HEK293 (cell line): ENCODE measurements around the gene HMCN2.

ENCODE experiments used
- CTCF ChIA-PET: fragments of 350-600 bp; formaldehyde crosslinking; extraction: SDS; loops from one replicate; lab custom pipeline; 2021; ENCODE audit warnings: antibody characterized with exemption; lab: Yijun Ruan, JAX
- POLR2A ChIA-PET: fragments of 300-600 bp; formaldehyde crosslinking; extraction: SDS; loops from one replicate; lab custom pipeline; 2020; ENCODE audit warnings: antibody characterized with exemption, inconsistent platforms; lab: Yijun Ruan, JAX
- H3K27ac ChIP-seq: fragments of 200-500 bp; sonication (Bioruptor generic); 2 replicates; pipeline ENCODE4 v1.5.1; 2014; ENCODE audit warnings: low read depth, low read length, control low read depth, inconsistent platforms; ENCODE audit errors: extremely low read depth
- H3K36me3 ChIP-seq, 2 experiments: fragments of 200-500 bp in 1 of 2; sonication (Bioruptor generic) in 1 of 2; 1 replicate in 1 of 2; 2 replicates in 1 of 2; pipeline ENCODE4 v1.5.1; 2014 to 2017; ENCODE audit warnings: inconsistent platforms in 2 of 2, low read length in 2 of 2; ENCODE audit not compliant: control insufficient read depth in 2 of 2, insufficient read depth in 1 of 2
- H3K4me1 ChIP-seq: fragments of 200-500 bp; sonication (Bioruptor generic); 2 replicates; pipeline ENCODE4 v1.5.1; 2014; ENCODE audit warnings: mild to moderate bottlenecking, low read length, inconsistent platforms; ENCODE audit not compliant: control insufficient read depth, insufficient read depth
- H3K4me3 ChIP-seq: 2 replicates; pipeline ENCODE4 v1.5.1; 2011; ENCODE audit warnings: low read depth, mild to moderate bottlenecking, control low read depth, low read length, moderate library complexity
- H3K9me3 ChIP-seq: fragments of 200-500 bp; sonication (Bioruptor generic); 2 replicates; pipeline ENCODE4 v1.5.1; 2014; ENCODE audit warnings: low read depth, low read length, inconsistent platforms; ENCODE audit not compliant: control insufficient read depth, insufficient read depth
- GLIS1 ChIP-seq: fragments of 450-650 bp; formaldehyde crosslinking; IDR thresholded peaks from 2 replicates; pipeline ENCODE4 v1.5.1; 2016; ENCODE audit warnings: missing biosample characterization, missing genetic modification characterization
- GLIS2 ChIP-seq: fragments of 450-650 bp; formaldehyde crosslinking; IDR thresholded peaks from 2 replicates; pipeline ENCODE4 v1.5.1; 2016; ENCODE audit warnings: missing biosample characterization, missing genetic modification characterization
- HOXC10 ChIP-seq: sonication (generic); formaldehyde crosslinking; IDR thresholded peaks from 2 replicates; pipeline ENCODE4 v1.8.1; 2023; ENCODE audit warnings: mild to moderate bottlenecking, missing genetic modification reagents
- KLF10 ChIP-seq: fragments of 450-650 bp; IDR thresholded peaks from 2 replicates; pipeline ENCODE4 v1.5.1; 2018; ENCODE audit warnings: missing biosample characterization, mild to moderate bottlenecking, missing genetic modification characterization
- KLF17 ChIP-seq: fragments of 450-650 bp; formaldehyde crosslinking; IDR thresholded peaks from 2 replicates; pipeline ENCODE4 v1.5.1; 2016; ENCODE audit warnings: missing biosample characterization, missing genetic modification characterization
- MZF1 ChIP-seq: fragments of 450-650 bp; formaldehyde crosslinking; IDR thresholded peaks from 2 replicates; pipeline ENCODE4 v1.5.1; 2017; ENCODE audit warnings: missing biosample characterization, missing genetic modification characterization, borderline replicate concordance
- SP7 ChIP-seq: fragments of 450-650 bp; formaldehyde crosslinking; IDR thresholded peaks from 2 replicates; pipeline ENCODE4 v1.5.1; 2016; ENCODE audit warnings: missing biosample characterization, missing genetic modification characterization
- WT1 ChIP-seq: fragments of 450-650 bp; formaldehyde crosslinking; IDR thresholded peaks from 2 replicates; pipeline ENCODE4 v1.5.1; 2016; ENCODE audit warnings: missing biosample characterization, missing genetic modification characterization
- ZBTB17 ChIP-seq: fragments of 450-650 bp; formaldehyde crosslinking; IDR thresholded peaks from 2 replicates; pipeline ENCODE4 v1.5.1; 2016; ENCODE audit warnings: missing biosample characterization, missing genetic modification characterization
- ZBTB21 ChIP-seq: fragments of 450-650 bp; formaldehyde crosslinking; IDR thresholded peaks from 2 replicates; pipeline ENCODE4 v1.5.1; 2017; ENCODE audit warnings: missing biosample characterization, missing genetic modification characterization
- ZBTB48 ChIP-seq: fragments of 450-650 bp; formaldehyde crosslinking; IDR thresholded peaks from 2 replicates; pipeline ENCODE4 v1.5.1; 2016; ENCODE audit warnings: missing biosample characterization, missing genetic modification characterization
- ZFP41 ChIP-seq: fragments of 450-650 bp; formaldehyde crosslinking; IDR thresholded peaks from 2 replicates; pipeline ENCODE4 v1.5.1; 2016; ENCODE audit warnings: missing biosample characterization, missing genetic modification characterization, borderline replicate concordance
- ZIC2 ChIP-seq: fragments of 450-650 bp; formaldehyde crosslinking; IDR thresholded peaks from 2 replicates; pipeline ENCODE4 v1.5.1; 2016; ENCODE audit warnings: missing biosample characterization, missing genetic modification characterization
- ZNF133 ChIP-seq: fragments of 450-650 bp; formaldehyde crosslinking; IDR thresholded peaks from 2 replicates; pipeline ENCODE4 v1.5.1; 2016; ENCODE audit warnings: missing biosample characterization, missing genetic modification characterization
- ZNF155 ChIP-seq: fragments of 450-650 bp; formaldehyde crosslinking; IDR thresholded peaks from 2 replicates; pipeline ENCODE4 v1.5.1; 2016; ENCODE audit warnings: missing biosample characterization, missing genetic modification characterization
- ZNF174 ChIP-seq: fragments of 450-650 bp; formaldehyde crosslinking; IDR thresholded peaks from 2 replicates; pipeline ENCODE4 v1.5.0; 2017; ENCODE audit warnings: missing biosample characterization, mild to moderate bottlenecking, missing genetic modification characterization
- ZNF175 ChIP-seq: fragments of 450-650 bp; formaldehyde crosslinking; IDR thresholded peaks from 2 replicates; pipeline ENCODE4 v1.5.1; 2016; ENCODE audit warnings: missing biosample characterization, missing genetic modification characterization
- ZNF202 ChIP-seq: fragments of 450-650 bp; formaldehyde crosslinking; IDR thresholded peaks from 2 replicates; pipeline ENCODE4 v1.5.1; 2016; ENCODE audit warnings: missing biosample characterization, missing genetic modification characterization, borderline replicate concordance
- ZNF239 ChIP-seq: fragments of 450-650 bp; formaldehyde crosslinking; IDR thresholded peaks from 2 replicates; pipeline ENCODE4 v1.5.1; 2016; ENCODE audit warnings: missing biosample characterization, missing genetic modification characterization
- ZNF354C ChIP-seq: fragments of 450-650 bp; formaldehyde crosslinking; IDR thresholded peaks from 2 replicates; pipeline ENCODE4 v1.5.1; 2016; ENCODE audit warnings: missing biosample characterization, missing genetic modification characterization, low read depth, borderline replicate concordance
- ZNF416 ChIP-seq: fragments of 450-650 bp; formaldehyde crosslinking; IDR thresholded peaks from 2 replicates; pipeline ENCODE4 v1.5.1; 2016; ENCODE audit warnings: missing biosample characterization, missing genetic modification characterization
- ZNF473 ChIP-seq: fragments of 450-650 bp; formaldehyde crosslinking; IDR thresholded peaks from 2 replicates; pipeline ENCODE4 v1.5.1; 2017; ENCODE audit warnings: missing biosample characterization, missing genetic modification characterization
- ZNF514 ChIP-seq: fragments of 450-650 bp; formaldehyde crosslinking; IDR thresholded peaks from 2 replicates; pipeline ENCODE4 v1.5.1; 2016; ENCODE audit warnings: missing biosample characterization, missing genetic modification characterization
- ZNF549 ChIP-seq: fragments of 450-650 bp; IDR thresholded peaks from 2 replicates; pipeline ENCODE4 v1.5.1; 2018; ENCODE audit warnings: missing biosample characterization, missing genetic modification characterization, mild to moderate bottlenecking, inconsistent platforms, moderate library complexity
- ZNF600 ChIP-seq: fragments of 450-650 bp; formaldehyde crosslinking; IDR thresholded peaks from 2 replicates; pipeline ENCODE4 v1.5.1; 2016; ENCODE audit warnings: missing biosample characterization, missing genetic modification characterization
- ZNF610 ChIP-seq: fragments of 450-650 bp; formaldehyde crosslinking; IDR thresholded peaks from 2 replicates; pipeline ENCODE4 v1.5.1; 2016; ENCODE audit warnings: missing biosample characterization, missing genetic modification characterization, borderline replicate concordance
- ZNF623 ChIP-seq: fragments of 450-650 bp; formaldehyde crosslinking; IDR thresholded peaks from 2 replicates; pipeline ENCODE4 v1.5.1; 2016; ENCODE audit warnings: missing biosample characterization, missing genetic modification characterization
- ZNF843 ChIP-seq: fragments of 450-650 bp; formaldehyde crosslinking; IDR thresholded peaks from 2 replicates; pipeline ENCODE4 v1.5.1; 2016; ENCODE audit warnings: missing biosample characterization, missing genetic modification characterization
- TF ChIP-seq, protein P1 (sequence below): fragments of 450-650 bp; formaldehyde crosslinking; IDR thresholded peaks from 2 replicates; pipeline ENCODE4 v1.5.1; 2017; ENCODE audit warnings: missing biosample characterization, missing genetic modification characterization
- TF ChIP-seq, protein P2 (sequence below): fragments of 450-650 bp; formaldehyde crosslinking; IDR thresholded peaks from 2 replicates; pipeline ENCODE4 v1.5.1; 2016; ENCODE audit warnings: missing biosample characterization, missing genetic modification characterization, low read depth

The HMCN2 gene

GRCh38 chr9:130220352-130220751, 45.2 kb upstream of the HMCN2 start:
- Histone ChIP-seq H3K36me3 (peaks cover 0 to 12% of the 10 kb centered on the region in 2 experiments; a peak in 1 of 3 replicates), H3K4me3 (no peak overlapping the region), H3K4me1 (no peaks in the 10 kb centered on the region), H3K9me3 (no peaks in the 10 kb centered on the region), H3K27ac (no peak overlapping the region)
- CTCF ChIA-PET: interaction anchor here (0.6 to 0.7 kb wide), 3 partner anchors 31 to 575 kb away, joined by 3 to 5 read pairs (median 4); no protein-coding TSS in a partner anchor
- POLR2A ChIA-PET: no interaction called here
- TF ChIP-seq ZBTB17 (tag by site-specific recombination): 0 out of 2 replicates have a peak, but pooled peaks have one; percentile 22
- peak; percentile 61 for TF ChIP-seq ZNF600
- TF ChIP-seq WT1 (tag by site-specific recombination): peak; percentile 53; the same call in 1 of the 2 replicates
- TF ChIP-seq KLF10: no peak
- TF ChIP-seq ZNF514 (tag by site-specific recombination): no peak
- TF ChIP-seq GLIS2 (tag by site-specific recombination): 0 out of 2 replicates have a peak, but pooled peaks have one; percentile 20
- TF ChIP-seq ZNF155 (tag by site-specific recombination): no peak
- TF ChIP-seq SP7 (tag by site-specific recombination): no peak
- 0 out of 2 replicates have a peak, but pooled peaks have one; percentile 12 for TF ChIP-seq ZIC2 (tag by site-specific recombination)
- peak; percentile 31; the same call in 1 of the 2 replicates for TF ChIP-seq GLIS1 (tag by site-specific recombination)
- TF ChIP-seq ZNF202 (tag by site-specific recombination): no peak
- no peak for TF ChIP-seq ZNF843 (tag by site-specific recombination)
- no peak for TF ChIP-seq ZNF623 (tag by site-specific recombination)
- TF ChIP-seq ZNF549 (tag by site-specific recombination): no peak
- no peak for TF ChIP-seq ZNF174 (tag by site-specific recombination)
- TF ChIP-seq, protein P1, sequence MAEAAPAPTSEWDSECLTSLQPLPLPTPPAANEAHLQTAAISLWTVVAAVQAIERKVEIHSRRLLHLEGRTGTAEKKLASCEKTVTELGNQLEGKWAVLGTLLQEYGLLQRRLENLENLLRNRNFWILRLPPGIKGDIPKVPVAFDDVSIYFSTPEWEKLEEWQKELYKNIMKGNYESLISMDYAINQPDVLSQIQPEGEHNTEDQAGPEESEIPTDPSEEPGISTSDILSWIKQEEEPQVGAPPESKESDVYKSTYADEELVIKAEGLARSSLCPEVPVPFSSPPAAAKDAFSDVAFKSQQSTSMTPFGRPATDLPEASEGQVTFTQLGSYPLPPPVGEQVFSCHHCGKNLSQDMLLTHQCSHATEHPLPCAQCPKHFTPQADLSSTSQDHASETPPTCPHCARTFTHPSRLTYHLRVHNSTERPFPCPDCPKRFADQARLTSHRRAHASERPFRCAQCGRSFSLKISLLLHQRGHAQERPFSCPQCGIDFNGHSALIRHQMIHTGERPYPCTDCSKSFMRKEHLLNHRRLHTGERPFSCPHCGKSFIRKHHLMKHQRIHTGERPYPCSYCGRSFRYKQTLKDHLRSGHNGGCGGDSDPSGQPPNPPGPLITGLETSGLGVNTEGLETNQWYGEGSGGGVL (tag by site-specific recombination): peak; percentile 65
- TF ChIP-seq ZNF133: no peak
- no peak for TF ChIP-seq ZNF239 (tag by site-specific recombination)
- TF ChIP-seq ZBTB21 (tag by site-specific recombination): no peak
- no peak; the same call in 1 of the 2 replicates for TF ChIP-seq ZNF175 (tag by site-specific recombination)
- no peak; the same call in 1 of the 2 replicates for TF ChIP-seq ZBTB48 (tag by site-specific recombination)
- no peak for TF ChIP-seq ZFP41 (tag by site-specific recombination)
- TF ChIP-seq ZNF473: no peak
- TF ChIP-seq MZF1: no peak
- no peak for TF ChIP-seq KLF17 (tag by site-specific recombination)
- TF ChIP-seq, protein P2, sequence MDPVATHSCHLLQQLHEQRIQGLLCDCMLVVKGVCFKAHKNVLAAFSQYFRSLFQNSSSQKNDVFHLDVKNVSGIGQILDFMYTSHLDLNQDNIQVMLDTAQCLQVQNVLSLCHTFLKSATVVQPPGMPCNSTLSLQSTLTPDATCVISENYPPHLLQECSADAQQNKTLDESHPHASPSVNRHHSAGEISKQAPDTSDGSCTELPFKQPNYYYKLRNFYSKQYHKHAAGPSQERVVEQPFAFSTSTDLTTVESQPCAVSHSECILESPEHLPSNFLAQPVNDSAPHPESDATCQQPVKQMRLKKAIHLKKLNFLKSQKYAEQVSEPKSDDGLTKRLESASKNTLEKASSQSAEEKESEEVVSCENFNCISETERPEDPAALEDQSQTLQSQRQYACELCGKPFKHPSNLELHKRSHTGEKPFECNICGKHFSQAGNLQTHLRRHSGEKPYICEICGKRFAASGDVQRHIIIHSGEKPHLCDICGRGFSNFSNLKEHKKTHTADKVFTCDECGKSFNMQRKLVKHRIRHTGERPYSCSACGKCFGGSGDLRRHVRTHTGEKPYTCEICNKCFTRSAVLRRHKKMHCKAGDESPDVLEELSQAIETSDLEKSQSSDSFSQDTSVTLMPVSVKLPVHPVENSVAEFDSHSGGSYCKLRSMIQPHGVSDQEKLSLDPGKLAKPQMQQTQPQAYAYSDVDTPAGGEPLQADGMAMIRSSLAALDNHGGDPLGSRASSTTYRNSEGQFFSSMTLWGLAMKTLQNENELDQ (tag by site-specific recombination): no peak
- TF ChIP-seq HOXC10 (CRISPR knock-in tag): no peak
- no peak for TF ChIP-seq ZNF354C
- TF ChIP-seq ZNF416 (tag by site-specific recombination): no peak
- no peak for TF ChIP-seq ZNF610 (tag by site-specific recombination)
